Endodermal cell (in vitro differentiated cells): ENCODE data around the gene PLEKHA5. TPM values are rescaled to one million over a fixed set of nuclear protein-coding genes. Genes with fewer than 3 reads are reported as not detected.

Experiments used
- DNase-seq: peaks from one replicate; pipeline ENCODE4 v3.0.0-alpha.2; 2017
- H3K27ac ChIP-seq: 2 replicates; pipeline ENCODE4 v1.5.1; 2013; ENCODE audit warnings: mild to moderate bottlenecking, low read depth, low read length, moderate library complexity
- H3K27me3 ChIP-seq: 2 replicates; pipeline ENCODE4 v1.6.1; 2013; ENCODE audit warnings: mild to moderate bottlenecking, low read length, moderate library complexity; ENCODE audit not compliant: insufficient read depth, control insufficient read depth, poor library complexity, severe bottlenecking
- H3K36me3 ChIP-seq: 2 replicates; pipeline ENCODE4 v1.7.0; 2013; ENCODE audit warnings: mild to moderate bottlenecking, low read length, moderate library complexity; ENCODE audit not compliant: control insufficient read depth, insufficient read depth
- H3K4me1 ChIP-seq: one replicate; pipeline ENCODE4 v1.7.0; 2013; ENCODE audit warnings: low read length; ENCODE audit not compliant: control insufficient read depth, insufficient read depth
- H3K4me3 ChIP-seq: 2 replicates; pipeline ENCODE4 v1.5.1; 2013; ENCODE audit warnings: mild to moderate bottlenecking, low read length, moderate library complexity
- H3K9ac ChIP-seq: 2 replicates; pipeline ENCODE4 v1.6.1; 2013; ENCODE audit warnings: mild to moderate bottlenecking, low read length, moderate library complexity; ENCODE audit not compliant: poor library complexity, severe bottlenecking; ENCODE audit errors: extremely low read depth
- H3K9me3 ChIP-seq: 2 replicates; pipeline ENCODE4 v1.6.1; 2013; ENCODE audit warnings: mild to moderate bottlenecking, low read length, moderate library complexity; ENCODE audit not compliant: control insufficient read depth
- H3K27ac Mint-ChIP-seq: 2 replicates; pipeline ENCODE4 v1.8.0; 2020; ENCODE audit warnings: mixed read lengths
- H3K27me3 Mint-ChIP-seq: 2 replicates; pipeline ENCODE4 v1.8.0; 2021; ENCODE audit warnings: mild to moderate bottlenecking, mixed read lengths; ENCODE audit not compliant: insufficient read depth
- H3K36me3 Mint-ChIP-seq: 2 replicates; pipeline ENCODE4 v1.8.0; 2020; ENCODE audit warnings: low read depth, mixed read lengths
- H3K4me1 Mint-ChIP-seq: 2 replicates; pipeline ENCODE4 v1.8.0; 2020; ENCODE audit warnings: mixed read lengths
- H3K4me3 Mint-ChIP-seq: 2 replicates; pipeline ENCODE4 v1.8.0; 2020; ENCODE audit warnings: mild to moderate bottlenecking, moderate library complexity, mixed read lengths
- H3K9me3 Mint-ChIP-seq: 2 replicates; pipeline ENCODE4 v1.8.0; 2020; ENCODE audit warnings: mild to moderate bottlenecking, mixed read lengths
- WGBS, 2 experiments: methylation state at CpG; one replicate each; pipeline versions ENCODE4 v1.1.5 to v1.1.7; 2013; ENCODE audit warnings: missing lambda C conversion rate in 2 of 2, mixed read lengths in 1 of 2; ENCODE audit not compliant: insufficient coverage in 1 of 2, insufficient read length in 1 of 2; 5-methylcytosine and 5-hydroxymethylcytosine counted together
- total RNA-seq, 2 donors: library from RNA; stranded (reverse); fragmentation: NEBNext Ultra II Directional in 1 of 2; extraction: Animal tissue kit (Norgen Biotek cat#: 25700) in 1 of 2; gene quantifications; 2 replicates in 1 of 2; 3 replicates in 1 of 2; pipeline ENCODE4 v1.2.1, GENCODE V29; 2021
- TF ChIP-seq, protein P1 (sequence below): fragments of 200-600 bp; sonication (generic); conservative IDR thresholded peaks from 2 replicates; pipeline ENCODE4 v1.5.0; 2021; ENCODE audit warnings: antibody characterized with exemption, mild to moderate bottlenecking

The PLEKHA5 gene
- total RNA-seq, 2 donors from 2014 or later: 48.5 to 139 TPM

GRCh38 chr12:19205120-19205519, 75.6 kb downstream of the PLEKHA5 start:
- H3K36me3 Mint-ChIP-seq: peaks cover 28% of the 10 kb centered on the region
- peaks cover 28% of the 10 kb centered on the region for H3K4me1 Mint-ChIP-seq
- Histone ChIP-seq H3K27me3 (no peaks in the 10 kb centered on the region), H3K9me3 (peaks cover 10% of the 10 kb centered on the region), H3K9ac (no peak overlapping the region), H3K4me1 (no peaks in the 10 kb centered on the region), H3K4me3 (no peak overlapping the region), H3K36me3 (peaks cover 25% of the 10 kb centered on the region), H3K27ac (no peak overlapping the region)
- H3K9me3 Mint-ChIP-seq: peaks cover 11% of the 10 kb centered on the region
- no peak for DNase-seq
- TF ChIP-seq, protein P1, sequence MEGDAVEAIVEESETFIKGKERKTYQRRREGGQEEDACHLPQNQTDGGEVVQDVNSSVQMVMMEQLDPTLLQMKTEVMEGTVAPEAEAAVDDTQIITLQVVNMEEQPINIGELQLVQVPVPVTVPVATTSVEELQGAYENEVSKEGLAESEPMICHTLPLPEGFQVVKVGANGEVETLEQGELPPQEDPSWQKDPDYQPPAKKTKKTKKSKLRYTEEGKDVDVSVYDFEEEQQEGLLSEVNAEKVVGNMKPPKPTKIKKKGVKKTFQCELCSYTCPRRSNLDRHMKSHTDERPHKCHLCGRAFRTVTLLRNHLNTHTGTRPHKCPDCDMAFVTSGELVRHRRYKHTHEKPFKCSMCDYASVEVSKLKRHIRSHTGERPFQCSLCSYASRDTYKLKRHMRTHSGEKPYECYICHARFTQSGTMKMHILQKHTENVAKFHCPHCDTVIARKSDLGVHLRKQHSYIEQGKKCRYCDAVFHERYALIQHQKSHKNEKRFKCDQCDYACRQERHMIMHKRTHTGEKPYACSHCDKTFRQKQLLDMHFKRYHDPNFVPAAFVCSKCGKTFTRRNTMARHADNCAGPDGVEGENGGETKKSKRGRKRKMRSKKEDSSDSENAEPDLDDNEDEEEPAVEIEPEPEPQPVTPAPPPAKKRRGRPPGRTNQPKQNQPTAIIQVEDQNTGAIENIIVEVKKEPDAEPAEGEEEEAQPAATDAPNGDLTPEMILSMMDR: no peak
- no peak overlapping the region for H3K4me3 Mint-ChIP-seq
- no peak overlapping the region for H3K27ac Mint-ChIP-seq
- no peaks in the 10 kb centered on the region for H3K27me3 Mint-ChIP-seq
- WGBS, 2 experiments: 82 to 93% methylated on average over 3 to 4 of the region's 4 CpGs

DNA sequence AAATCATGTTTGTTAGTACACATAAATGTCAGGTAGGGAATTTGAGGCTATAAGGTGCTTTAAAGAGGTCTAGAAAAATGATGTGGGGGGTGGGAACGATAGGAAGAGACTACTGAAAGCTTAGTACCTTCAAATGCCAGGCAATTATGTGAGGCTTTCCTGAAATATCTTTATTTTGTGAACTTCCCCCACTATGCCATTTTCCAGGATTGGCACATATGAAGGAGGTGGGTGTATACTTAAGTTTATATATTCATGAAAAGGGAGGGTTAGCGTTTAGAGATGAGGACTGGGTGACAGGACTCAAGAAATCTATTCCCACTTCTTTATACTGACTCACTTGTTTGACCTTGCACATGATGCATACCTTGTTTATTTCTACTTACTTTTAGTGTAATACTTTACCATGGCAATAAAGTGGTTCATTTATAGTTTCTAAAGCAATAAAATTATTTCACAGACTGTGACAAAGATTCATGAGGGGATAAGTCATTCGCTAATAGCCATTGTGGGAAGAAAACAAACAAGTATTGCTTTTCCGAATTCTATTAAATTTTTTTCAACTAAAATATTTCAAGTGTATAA, 77.1 kb downstream of the PLEKHA5 start:
- no peaks in the 10 kb centered on the region for H3K27me3 ChIP-seq
- TF ChIP-seq, protein P1: no peak
- no peak for DNase-seq
- Mint-ChIP-seq H3K36me3 (peaks cover 36% of the 10 kb centered on the region), H3K9me3 (peaks cover 20% of the 10 kb centered on the region), H3K4me3 (no peak overlapping the region), H3K4me1 (peaks cover 23% of the 10 kb centered on the region), H3K27me3 (no peaks in the 10 kb centered on the region), H3K27ac (no peak overlapping the region)
- no peak overlapping the region for H3K4me3 ChIP-seq
- peaks cover 19% of the 10 kb centered on the region for H3K9me3 ChIP-seq
- WGBS, 2 experiments: 90 to 100% methylated on average over 1 to 3 of the region's 4 CpGs
- no peaks in the 10 kb centered on the region for H3K4me1 ChIP-seq
- no peak overlapping the region for H3K27ac ChIP-seq
- peaks cover 25% of the 10 kb centered on the region for H3K36me3 ChIP-seq
- no peak overlapping the region for H3K9ac ChIP-seq

GRCh38 chr12:19208456-19208855, 78.9 kb downstream of the PLEKHA5 start:
- no peak for DNase-seq
- no peak overlapping the region for H3K27ac Mint-ChIP-seq
- H3K4me1 ChIP-seq: no peaks in the 10 kb centered on the region

More at GRCh38 chr12:19208456-19208855, 78.9 kb downstream of the PLEKHA5 start:
- Histone ChIP-seq H3K9ac (no peak overlapping the region), H3K9me3 (peaks cover 19% of the 10 kb centered on the region), H3K27ac (no peak overlapping the region), H3K4me3 (no peak overlapping the region), H3K36me3 (peaks cover 25% of the 10 kb centered on the region), H3K27me3 (no peaks in the 10 kb centered on the region)
- Mint-ChIP-seq H3K36me3 (peaks cover 41% of the 10 kb centered on the region), H3K4me1 (peaks cover 9% of the 10 kb centered on the region), H3K9me3 (peaks cover 22% of the 10 kb centered on the region), H3K27me3 (no peaks in the 10 kb centered on the region), H3K4me3 (no peak overlapping the region)
- TF ChIP-seq, protein P1: no peak
- WGBS, 2 experiments: 48% methylated on average over 2 of the region's 2 CpGs; no CpG with 5 or more reads in 1 of the 2 experiments
